Brain pericyte (primary cell): ENCODE data around the gene ELL.

Experiments used
- DNase-seq: peaks from one replicate; pipeline ENCODE4 v3.0.0-alpha.2; 2012; ENCODE audit warnings: low read depth, low spot score

Gene ELL

GRCh38 chr19:18490728-18491127 lies 31.1 kb downstream of the ELL start:
- no peak for DNase-seq

- DNase-seq, result no peak
Measured at GRCh38 chr19:18489627-18490184, 32.2 kb downstream of the ELL start.

GRCh38 chr19:18488838-18489626 lies 32.8 kb downstream of the ELL start:
- DNase-seq, result no peak

GRCh38 chr19:18488403-18488723 lies 33.5 kb downstream of the ELL start:
- no peak for DNase-seq

- no peak for DNase-seq
Measured at GRCh38 chr19:18487576-18488402, 34.1 kb downstream of the ELL start.

- DNase-seq, result no peak
Measured at GRCh38 chr19:18486746-18487145, 35.1 kb downstream of the ELL start.

- no peak for DNase-seq
Measured at GRCh38 chr19:18484992-18485391, 36.9 kb downstream of the ELL start.

- no peak for DNase-seq
Measured at GRCh38 chr19:18483119-18483890, 38.6 kb downstream of the ELL start.

- no peak for DNase-seq
Measured at GRCh38 chr19:18481505-18482222, 40.2 kb downstream of the ELL start.

- no peak for DNase-seq
Measured at GRCh38 chr19:18480006-18480691, 41.7 kb downstream of the ELL start.

- DNase-seq, result no peak
Measured at GRCh38 chr19:18478545-18479311, 43.1 kb downstream of the ELL start.

- DNase-seq, result no peak
Measured at GRCh38 chr19:18477974-18478373, 43.9 kb downstream of the ELL start.

- no peak for DNase-seq
Measured at GRCh38 chr19:18477042-18477779, 44.7 kb downstream of the ELL start.

GRCh38 chr19:18476507-18477041 lies 45.3 kb downstream of the ELL start:
- no peak for DNase-seq

GRCh38 chr19:18475762-18476331 lies 46.0 kb downstream of the ELL start:
- no peak for DNase-seq

GRCh38 chr19:18475004-18475453 lies 46.8 kb downstream of the ELL start:
- DNase-seq, result no peak

GRCh38 chr19:18474366-18474887 lies 47.4 kb downstream of the ELL start:
- no peak for DNase-seq

GRCh38 chr19:18473706-18474087 lies 48.2 kb downstream of the ELL start:
- no peak for DNase-seq
